HG03159 (cell line): Measurements from ENCODE around the gene MRFAP1L1.
"Not testable (repeated sequence)": the region's sequence is repeated elsewhere in the genome, so short reads cannot be mapped to it uniquely, and the experiment has no call there.

ENCODE experiments used
- ATAC-seq: cut with Tn5 transposase; IDR thresholded peaks from one replicate; pipeline ENCODE4 v1.9.1; 2021; ENCODE audit warnings: mild to moderate bottlenecking, moderate library complexity; ENCODE audit not compliant: unreplicated experiment

Gene MRFAP1L1

GRCh38 chr4:6734165-6734786, 24.6 kb upstream of the MRFAP1L1 start:
- no peak for ATAC-seq

GRCh38 chr4:6733358-6734164, 23.9 kb upstream of the MRFAP1L1 start:
- ATAC-seq = no peak

- no peak for ATAC-seq
Measured at GRCh38 chr4:6732441-6733357, 23.0 kb upstream of the MRFAP1L1 start.

GRCh38 chr4:6731780-6732179, 22.1 kb upstream of the MRFAP1L1 start:
- ATAC-seq = no peak

- ATAC-seq = no peak
Measured at GRCh38 chr4:6731318-6731675, 21.6 kb upstream of the MRFAP1L1 start.

GRCh38 chr4:6730603-6731317, 21.1 kb upstream of the MRFAP1L1 start:
- ATAC-seq = no peak

GRCh38 chr4:6728320-6729029, 18.8 kb upstream of the MRFAP1L1 start:
- ATAC-seq = no peak

GRCh38 chr4:6727943-6728250, 18.2 kb upstream of the MRFAP1L1 start:
- no peak for ATAC-seq

- no peak for ATAC-seq
Measured at GRCh38 chr4:6727081-6727942, 17.6 kb upstream of the MRFAP1L1 start.

GRCh38 chr4:6725427-6725961, 15.8 kb upstream of the MRFAP1L1 start:
- not testable (repeated sequence) for ATAC-seq

- no peak for ATAC-seq
Measured at GRCh38 chr4:6724421-6725111, 14.9 kb upstream of the MRFAP1L1 start.

- no peak for ATAC-seq
Measured at GRCh38 chr4:6723851-6724250, 14.2 kb upstream of the MRFAP1L1 start.

GRCh38 chr4:6722891-6723290, 13.2 kb upstream of the MRFAP1L1 start:
- no peak for ATAC-seq

- ATAC-seq = no peak
Measured at GRCh38 chr4:6721121-6721520, 11.5 kb upstream of the MRFAP1L1 start.

GRCh38 chr4:6720202-6720699, 10.6 kb upstream of the MRFAP1L1 start:
- no peak for ATAC-seq

GRCh38 chr4:6719611-6720179, 10.0 kb upstream of the MRFAP1L1 start:
- ATAC-seq = no peak

- ATAC-seq = no peak
Measured at GRCh38 chr4:6718932-6719610, 9.4 kb upstream of the MRFAP1L1 start.
